ENCODE measurements around the gene CACNA1D.

The CACNA1D gene

GRCh38 chr3:53750253-53751210 is 256.1 kb downstream of the CACNA1D start:
- no peak for TF ChIP-seq POLR2A (IDR thresholded peaks at IDR 0.05; ENCODE audit: low read depth, low read length)
- DNase-seq (ENCODE audit: insufficient read length, low spot score) (no peak), FAIRE-seq (no peak)

GRCh38 chr3:53753518-53754183 is 259.2 kb downstream of the CACNA1D start:
- FAIRE-seq (no peak), DNase-seq (ENCODE audit: insufficient read length, low spot score) (no peak)
- TF ChIP-seq POLR2A (IDR thresholded peaks at IDR 0.05; ENCODE audit: low read depth, low read length) = no peak

- no peak for DNase-seq (ENCODE audit: insufficient read length, low spot score)
- no peak for FAIRE-seq
- no peak for TF ChIP-seq POLR2A (IDR thresholded peaks at IDR 0.05; ENCODE audit: low read depth, low read length)
Observed at GRCh38 chr3:53754325-53754724, 259.9 kb downstream of the CACNA1D start.

GRCh38 chr3:53758846-53759245 is 264.4 kb downstream of the CACNA1D start:
- no peak for FAIRE-seq
- no peak for TF ChIP-seq POLR2A (IDR thresholded peaks at IDR 0.05; ENCODE audit: low read depth, low read length)
- no peak for DNase-seq (ENCODE audit: insufficient read length, low spot score)

GRCh38 chr3:53763353-53763752 is 268.9 kb downstream of the CACNA1D start:
- TF ChIP-seq POLR2A (IDR thresholded peaks at IDR 0.05; ENCODE audit: low read depth, low read length) = no peak
- FAIRE-seq (no peak), DNase-seq (ENCODE audit: insufficient read length, low spot score) (no peak)

GRCh38 chr3:53764026-53764775 is 269.8 kb downstream of the CACNA1D start:
- no peak for FAIRE-seq
- TF ChIP-seq POLR2A (IDR thresholded peaks at IDR 0.05; ENCODE audit: low read depth, low read length) = no peak
- no peak for DNase-seq (ENCODE audit: insufficient read length, low spot score)

GRCh38 chr3:53765753-53766152 is 271.3 kb downstream of the CACNA1D start:
- FAIRE-seq = no peak
- no peak for TF ChIP-seq POLR2A (IDR thresholded peaks at IDR 0.05; ENCODE audit: low read depth, low read length)
- no peak for DNase-seq (ENCODE audit: insufficient read length, low spot score)

GRCh38 chr3:53766706-53767105 is 272.3 kb downstream of the CACNA1D start:
- no peak for TF ChIP-seq POLR2A (IDR thresholded peaks at IDR 0.05; ENCODE audit: low read depth, low read length)
- no peak for FAIRE-seq
- no peak for DNase-seq (ENCODE audit: insufficient read length, low spot score)

- DNase-seq (ENCODE audit: insufficient read length, low spot score) = no peak
- TF ChIP-seq POLR2A (IDR thresholded peaks at IDR 0.05; ENCODE audit: low read depth, low read length) = no peak
- no peak for FAIRE-seq
Observed at GRCh38 chr3:53768478-53769459, 274.4 kb downstream of the CACNA1D start.

- DNase-seq (ENCODE audit: insufficient read length, low spot score) = no peak
- TF ChIP-seq POLR2A (IDR thresholded peaks at IDR 0.05; ENCODE audit: low read depth, low read length) = no peak
- FAIRE-seq = no peak
Observed at GRCh38 chr3:53772562-53772961, 278.2 kb downstream of the CACNA1D start.

- FAIRE-seq (no peak), DNase-seq (ENCODE audit: insufficient read length, low spot score) (no peak)
- no peak for TF ChIP-seq POLR2A (IDR thresholded peaks at IDR 0.05; ENCODE audit: low read depth, low read length)
Observed at GRCh38 chr3:53773021-53773436, 278.6 kb downstream of the CACNA1D start.

GRCh38 chr3:53773611-53774368 is 279.4 kb downstream of the CACNA1D start:
- FAIRE-seq (no peak), DNase-seq (ENCODE audit: insufficient read length, low spot score) (no peak)
- no peak for TF ChIP-seq POLR2A (IDR thresholded peaks at IDR 0.05; ENCODE audit: low read depth, low read length)
